CD14-positive monocyte (primary cell): ENCODE measurements around the gene SEMA3D. TPM values are rescaled to one million over a fixed set of nuclear protein-coding genes. Genes with fewer than 3 reads are reported as not detected.

Experiments
- DNase-seq, 3 donors: peaks; one replicate each; pipeline ENCODE4 v3.0.0-alpha.2; 2011 to 2022
- H2AFZ ChIP-seq: 2 replicates; pipeline ENCODE4 v1.6.0; 2012; ENCODE audit warnings: mild to moderate bottlenecking, low read depth, low read length, inconsistent platforms; ENCODE audit not compliant: insufficient read depth, poor library complexity, severe bottlenecking
- H3K27ac ChIP-seq, 2 donors: 1 replicate in 1 of 2; 2 replicates in 1 of 2; pipeline ENCODE4 v1.5.1; 2012 to 2013; ENCODE audit warnings: low read length in 2 of 2, control low read depth in 1 of 2, inconsistent platforms in 1 of 2, low read depth in 1 of 2, mild to moderate bottlenecking in 1 of 2
- H3K27me3 ChIP-seq, 2 donors: one replicate each; pipeline versions ENCODE4 v1.6.0 to v1.6.1; 2011 to 2013; ENCODE audit warnings: low read length in 2 of 2; ENCODE audit not compliant: control insufficient read depth in 2 of 2, insufficient read depth in 2 of 2
- H3K36me3 ChIP-seq, 2 donors: replicated peaks in 1 of 2; 1 replicate in 1 of 2; 2 replicates in 1 of 2; pipeline versions ENCODE4 v1.5.1 to v1.6.1; 2012 to 2013; ENCODE audit warnings: low read length in 2 of 2, control low read depth in 1 of 2, inconsistent platforms in 1 of 2, mild to moderate bottlenecking in 1 of 2; ENCODE audit not compliant: insufficient read depth in 2 of 2, control insufficient read depth in 1 of 2
- H3K4me1 ChIP-seq, 2 donors: 1 replicate in 1 of 2; 2 replicates in 1 of 2; pipeline versions ENCODE4 v1.5.1 to v1.6.1; 2012 to 2013; ENCODE audit warnings: low read length in 2 of 2, control low read depth in 1 of 2, inconsistent platforms in 1 of 2, mild to moderate bottlenecking in 1 of 2, moderate library complexity in 1 of 2; ENCODE audit not compliant: insufficient read depth in 2 of 2, control insufficient read depth in 1 of 2
- H3K4me2 ChIP-seq: replicated peaks from 2 replicates; pipeline ENCODE3; 2012; ENCODE audit warnings: low read length, moderate library complexity, mild to moderate bottlenecking; ENCODE audit not compliant: poor library complexity, severe bottlenecking; ENCODE audit errors: extremely low read depth
- H3K4me3 ChIP-seq, 3 experiments: fragments of 200-600 bp in 1 of 3; sonication (generic) in 1 of 3; replicated peaks in 1 of 3; 1 replicate in 2 of 3; 2 replicates in 1 of 3; pipeline ENCODE4 v1.5.1; 2011 to 2013; ENCODE audit warnings: low read length in 3 of 3, mild to moderate bottlenecking in 3 of 3, control low read depth in 2 of 3, low read depth in 2 of 3, inconsistent platforms in 1 of 3, moderate library complexity in 1 of 3
- H3K79me2 ChIP-seq: 2 replicates; pipeline ENCODE4 v1.6.0; 2012; ENCODE audit warnings: mild to moderate bottlenecking, control low read depth, inconsistent platforms, low read length, moderate library complexity; ENCODE audit not compliant: insufficient read depth
- H3K9ac ChIP-seq: 2 replicates; pipeline ENCODE4 v1.6.0; 2017; ENCODE audit warnings: low read length, mild to moderate bottlenecking; ENCODE audit not compliant: insufficient read depth, poor library complexity, severe bottlenecking
- H3K9me3 ChIP-seq, 2 donors: replicated peaks in 1 of 2; 1 replicate in 1 of 2; 2 replicates in 1 of 2; pipeline versions ENCODE4 v1.5.1 to v1.6.1; 2012 to 2013; ENCODE audit warnings: low read length in 2 of 2, control low read depth in 1 of 2; ENCODE audit not compliant: control insufficient read depth in 1 of 2, insufficient read depth in 1 of 2
- H4K20me1 ChIP-seq: 2 replicates; pipeline ENCODE4 v1.6.0; 2012; ENCODE audit warnings: mild to moderate bottlenecking, low read length, control low read depth, moderate library complexity; ENCODE audit not compliant: insufficient read depth
- H3K27ac Mint-ChIP-seq, 7 donors: one replicate each; pipeline ENCODE4 v1.8.0; 2020; ENCODE audit warnings: mild to moderate bottlenecking in 7 of 7, mixed read lengths in 7 of 7, moderate library complexity in 6 of 7, inconsistent platforms in 2 of 7
- H3K27me3 Mint-ChIP-seq, 3 donors: one replicate each; pipeline ENCODE4 v1.8.0; 2021 to 2022; ENCODE audit warnings: low read depth in 3 of 3, mild to moderate bottlenecking in 3 of 3, mixed read lengths in 3 of 3, moderate library complexity in 3 of 3, inconsistent platforms in 1 of 3
- H3K36me3 Mint-ChIP-seq, 2 donors: one replicate each; pipeline ENCODE4 v1.8.0; 2020; ENCODE audit warnings: mixed read lengths in 2 of 2, inconsistent platforms in 1 of 2, mild to moderate bottlenecking in 1 of 2
- H3K4me1 Mint-ChIP-seq: one replicate; pipeline ENCODE4 v1.8.0; 2020; ENCODE audit warnings: mild to moderate bottlenecking, mixed read lengths
- H3K4me3 Mint-ChIP-seq, 2 donors: one replicate each; pipeline ENCODE4 v1.8.0; 2020; ENCODE audit warnings: mild to moderate bottlenecking in 2 of 2, mixed read lengths in 2 of 2, moderate library complexity in 1 of 2
- H3K9me3 Mint-ChIP-seq, 7 donors: one replicate each; pipeline ENCODE4 v1.8.0; 2020 to 2022; ENCODE audit warnings: mixed read lengths in 7 of 7, mild to moderate bottlenecking in 6 of 7, moderate library complexity in 6 of 7, inconsistent platforms in 2 of 7
- CTCF ChIP-seq: fragments of 200-600 bp; IDR thresholded peaks from one replicate; pipeline ENCODE4 v1.8.0; 2022; ENCODE audit warnings: antibody characterized with exemption, mild to moderate bottlenecking
- WGBS: methylation state at CpG from one replicate; pipeline ENCODE4 v1.1.5; 2013; ENCODE audit warnings: missing lambda C conversion rate; ENCODE audit not compliant: insufficient coverage; 5-methylcytosine and 5-hydroxymethylcytosine counted together
- intact Hi-C, 2 donors: fragments of 100-400 bp; cut with micrococcal nuclease; formaldehyde crosslinking; loops; one replicate each; pipeline versions ENCODE4 v1.15.0 to v1.15.1; 2023
- polyA plus RNA-seq, 3 donors: library from polyadenylated mRNA; depleted of rRNA in 1 of 3; unstranded in 2 of 3; stranded (reverse) in 1 of 3; fragments of 300-500 nt in 2 of 3; fragments of >200 nt in 1 of 3; fragmentation: Illumina TruSeq in 2 of 3; gene quantifications; 1 replicate in 2 of 3; 2 replicates in 1 of 3; pipeline ENCODE4 v1.2.3, GENCODE V29; 2012 to 2021

SEMA3D gene
- polyA plus RNA-seq, 3 donors: not detected

DNA sequence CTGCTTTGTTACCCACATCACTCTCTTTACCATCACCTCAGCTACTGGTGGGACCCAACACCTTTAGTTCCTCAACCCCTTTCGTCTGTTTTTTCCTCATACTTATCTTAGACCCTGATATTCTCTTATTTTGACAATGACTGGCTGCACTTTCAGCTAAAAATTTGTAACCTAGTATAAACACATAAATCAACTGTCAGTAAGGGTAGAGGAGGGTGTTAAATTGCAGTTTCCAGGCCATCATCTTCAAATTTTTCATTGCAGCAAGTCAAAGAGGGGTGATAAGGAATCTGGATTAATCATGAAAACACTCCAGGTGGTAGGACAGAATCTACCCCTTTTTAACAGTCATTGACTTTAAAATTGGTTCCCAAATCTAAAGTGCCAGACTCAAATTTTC is 27.9 kb downstream of the SEMA3D start:
- no peaks in the 10 kb centered on the region for H3K36me3 Mint-ChIP-seq
- Histone ChIP-seq H3K79me2 (no peaks in the 10 kb centered on the region), H3K27ac (no peak overlapping the region), H3K36me3 (no peaks in the 10 kb centered on the region), H3K4me3 (no peak overlapping the region), H3K4me1 (no peaks in the 10 kb centered on the region), H4K20me1 (no peaks in the 10 kb centered on the region), H3K27me3 (no peaks in the 10 kb centered on the region), H3K9me3 (no peaks in the 10 kb centered on the region), H3K9ac (no peak overlapping the region), H3K4me2 (no peak overlapping the region), H2AFZ (no peak overlapping the region)
- H3K27me3 Mint-ChIP-seq: no peaks in the 10 kb centered on the region
- H3K4me3 Mint-ChIP-seq: no peak overlapping the region
- H3K27ac Mint-ChIP-seq: no peak overlapping the region
- H3K9me3 Mint-ChIP-seq: peaks cover 0 to 20% (median 2%) of the 10 kb centered on the region in 7 donors
- TF ChIP-seq CTCF: no peak
- peaks cover 2% of the 10 kb centered on the region for H3K4me1 Mint-ChIP-seq
- no peak for DNase-seq
- intact Hi-C loops: no loop called here
- WGBS: no CpG with 5 or more reads among the region's 1 CpG

DNA sequence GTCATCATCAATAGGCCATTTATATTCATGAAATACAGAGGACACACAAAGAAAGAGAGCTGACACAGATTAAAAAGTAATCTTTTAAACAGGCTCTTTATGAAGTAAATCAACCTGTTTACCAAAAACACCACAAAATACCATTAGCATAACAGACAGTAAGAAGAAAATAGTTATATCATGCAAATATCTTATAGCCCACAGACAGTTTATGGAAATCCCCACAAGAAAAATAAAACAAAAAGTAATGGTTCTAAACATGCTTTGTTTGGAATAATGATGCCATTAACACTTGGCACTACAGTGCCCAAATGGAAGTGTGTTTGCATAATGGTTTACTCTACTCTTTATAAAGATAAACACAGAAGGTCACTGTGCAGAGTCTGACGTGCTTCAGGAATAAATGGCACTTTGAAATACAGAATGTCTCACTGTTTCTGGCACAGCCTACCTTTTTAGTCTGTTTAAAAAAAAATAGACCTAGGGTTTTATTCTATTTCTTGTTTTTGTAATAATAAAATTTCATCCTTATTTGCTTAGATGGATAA is 30.1 kb downstream of the SEMA3D start:
- Histone ChIP-seq H3K4me3 (no peak overlapping the region), H3K9ac (no peak overlapping the region), H3K79me2 (no peaks in the 10 kb centered on the region), H3K4me2 (no peak overlapping the region), H3K4me1 (no peaks in the 10 kb centered on the region), H4K20me1 (no peaks in the 10 kb centered on the region), H3K9me3 (no peaks in the 10 kb centered on the region), H2AFZ (no peak overlapping the region), H3K36me3 (no peaks in the 10 kb centered on the region), H3K27ac (no peak overlapping the region), H3K27me3 (no peaks in the 10 kb centered on the region)
- no CpG with 5 or more reads among the region's 1 CpG for WGBS
- H3K27ac Mint-ChIP-seq: no peak overlapping the region
- H3K36me3 Mint-ChIP-seq: no peaks in the 10 kb centered on the region
- TF ChIP-seq CTCF: no peak
- intact Hi-C loops: no loop called here
- H3K4me3 Mint-ChIP-seq: no peak overlapping the region
- peaks cover 0 to 20% (median 2%) of the 10 kb centered on the region in 7 donors for H3K9me3 Mint-ChIP-seq
- H3K4me1 Mint-ChIP-seq: peaks cover 2% of the 10 kb centered on the region
- peaks cover 0 to 1% (median 0%) of the 10 kb centered on the region in 3 donors for H3K27me3 Mint-ChIP-seq
- no peak for DNase-seq
